ENCODE data around the gene MYADML2.
"Not testable (repeated sequence)": the region's sequence is repeated elsewhere in the genome, so short reads cannot be mapped to it uniquely, and the experiment has no call there.

Gene MYADML2, protein sequence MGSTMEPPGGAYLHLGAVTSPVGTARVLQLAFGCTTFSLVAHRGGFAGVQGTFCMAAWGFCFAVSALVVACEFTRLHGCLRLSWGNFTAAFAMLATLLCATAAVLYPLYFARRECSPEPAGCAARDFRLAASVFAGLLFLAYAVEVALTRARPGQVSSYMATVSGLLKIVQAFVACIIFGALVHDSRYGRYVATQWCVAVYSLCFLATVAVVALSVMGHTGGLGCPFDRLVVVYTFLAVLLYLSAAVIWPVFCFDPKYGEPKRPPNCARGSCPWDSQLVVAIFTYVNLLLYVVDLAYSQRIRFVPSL

DNA sequence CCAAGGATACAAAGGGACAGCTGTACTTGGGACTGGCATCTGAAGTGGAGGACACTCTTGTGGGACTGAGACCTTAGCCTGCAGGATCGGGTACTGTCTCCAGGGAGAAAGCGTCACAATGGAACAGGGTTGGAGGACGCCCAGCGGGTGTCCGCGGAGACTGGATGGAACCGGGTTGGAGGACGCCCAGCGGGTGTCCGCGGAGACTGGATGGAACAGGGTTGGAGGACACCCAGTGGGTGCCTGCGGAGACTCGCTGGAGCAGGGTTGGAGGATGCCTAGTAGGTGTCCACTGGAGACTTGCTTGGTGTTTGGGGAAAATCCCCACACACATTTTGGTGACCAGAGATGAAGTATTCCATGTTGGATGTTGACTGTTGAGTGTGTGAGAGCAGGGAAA lies at the start of gene MYADML2:
Gene MYADML2 (minus strand): TSS at position 45 of the 400 bp plus-strand sequence. CDS start 5,492 bp downstream, outside the sequence.
- DNase-seq: no peak

DNA sequence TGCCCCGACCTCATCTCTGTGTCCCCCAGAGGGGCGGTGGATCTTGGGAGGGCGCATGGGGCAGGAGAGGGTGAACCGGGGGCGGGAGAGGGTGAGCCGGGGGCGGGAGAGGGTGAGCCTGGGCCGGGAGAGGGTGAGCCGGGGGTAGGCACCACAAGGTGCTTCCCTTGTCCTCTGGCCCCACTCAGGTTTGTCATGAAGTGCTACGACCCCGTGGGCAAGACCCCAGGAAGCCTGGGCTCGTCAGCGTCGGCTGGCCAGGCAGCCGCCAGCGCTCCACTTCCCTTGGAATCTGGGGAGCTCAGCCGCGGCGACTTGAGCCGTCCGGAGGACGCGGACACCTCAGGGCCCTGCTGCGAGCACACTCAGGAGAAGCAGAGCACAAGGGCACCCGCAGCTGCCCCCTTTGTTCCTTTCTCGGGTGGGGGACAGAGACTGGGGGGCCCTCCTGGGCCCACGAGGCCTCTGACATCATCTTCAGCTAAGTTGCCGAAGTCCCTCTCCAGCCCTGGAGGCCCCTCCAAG lies 49.3 kb upstream of the MYADML2 start:
- DNase-seq: no peak

DNA sequence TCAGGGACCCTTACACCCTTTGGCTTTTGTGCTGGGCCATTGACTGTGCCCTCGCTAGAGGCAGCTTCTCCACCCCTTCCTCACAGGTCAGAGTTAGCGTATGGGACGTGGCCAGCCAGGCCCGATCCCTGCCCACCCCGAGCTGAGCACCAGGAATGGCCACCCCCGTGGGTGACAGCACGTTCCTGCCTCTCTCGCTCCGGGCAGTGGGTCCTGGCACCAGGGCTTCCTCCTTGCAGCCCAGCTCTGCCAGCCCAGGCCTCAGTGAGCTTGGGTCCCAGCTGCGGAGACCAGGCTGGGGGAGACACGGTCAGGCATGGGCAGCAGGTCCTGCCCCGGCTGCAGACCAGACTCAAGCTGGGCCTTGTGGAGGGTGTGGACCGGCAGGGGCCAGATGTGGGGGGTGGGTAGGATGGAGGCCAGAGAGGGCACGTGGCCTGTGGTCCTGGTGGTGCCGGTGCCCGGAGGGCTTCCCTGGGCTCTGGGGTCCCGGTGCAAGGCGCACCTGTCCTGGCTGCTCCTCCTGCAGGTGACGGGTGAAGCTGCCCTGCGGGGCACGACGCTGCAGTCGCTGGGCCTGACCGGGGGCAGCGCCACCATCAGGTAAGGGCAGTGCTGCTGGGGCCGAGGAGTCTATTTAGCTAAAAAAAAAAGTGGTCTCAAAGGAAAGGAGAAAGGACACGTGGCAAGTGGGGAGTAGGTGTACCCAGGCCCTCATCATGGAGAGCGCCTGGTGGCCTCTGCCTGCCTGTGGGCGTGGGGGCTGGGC lies 48.6 kb upstream of the MYADML2 start:
- DNase-seq: no peak

DNA sequence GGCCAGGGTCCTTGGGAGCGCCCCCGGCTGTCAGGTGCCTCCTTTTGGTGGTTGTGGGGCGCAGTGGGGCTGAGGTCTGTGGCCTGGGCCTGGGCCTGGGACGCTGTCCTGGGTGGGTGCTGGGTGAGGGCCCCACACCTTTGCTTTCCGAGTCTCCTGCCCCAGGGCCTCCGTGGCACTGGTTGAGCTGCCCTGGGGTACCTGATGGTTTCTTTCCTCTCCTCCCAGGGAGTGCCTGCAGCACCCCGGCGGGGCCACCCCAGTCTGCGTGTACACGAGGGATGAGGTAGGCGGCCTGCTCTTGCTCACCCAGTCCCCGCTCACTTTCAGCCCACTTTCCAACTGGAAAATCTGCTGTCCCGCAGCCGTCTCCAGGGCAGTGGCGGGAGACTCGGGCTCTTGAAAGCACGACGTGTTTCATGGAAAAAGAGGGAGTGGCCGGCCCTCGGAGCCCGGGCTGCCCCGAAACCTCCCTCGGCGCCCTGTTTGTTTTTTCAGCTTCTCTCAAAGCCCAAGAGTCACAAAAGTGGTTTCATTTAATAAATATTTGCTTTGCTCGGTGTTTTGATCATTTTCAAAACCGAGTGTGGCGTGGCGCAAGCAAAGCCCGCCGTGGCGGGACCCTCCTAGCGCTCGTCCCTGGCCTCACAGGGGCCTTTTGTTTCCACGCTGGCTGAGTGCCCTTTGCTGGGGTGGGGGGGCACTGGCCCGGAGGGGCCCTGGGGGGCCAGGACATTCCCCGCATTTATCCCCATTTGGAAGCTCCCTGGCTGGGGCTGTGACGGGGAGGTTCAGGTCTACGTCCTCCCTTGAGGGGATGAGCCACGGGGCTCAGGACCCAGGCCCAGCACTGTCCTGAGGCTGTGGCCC lies 47.8 kb upstream of the MYADML2 start:
- DNase-seq: no peak

DNA sequence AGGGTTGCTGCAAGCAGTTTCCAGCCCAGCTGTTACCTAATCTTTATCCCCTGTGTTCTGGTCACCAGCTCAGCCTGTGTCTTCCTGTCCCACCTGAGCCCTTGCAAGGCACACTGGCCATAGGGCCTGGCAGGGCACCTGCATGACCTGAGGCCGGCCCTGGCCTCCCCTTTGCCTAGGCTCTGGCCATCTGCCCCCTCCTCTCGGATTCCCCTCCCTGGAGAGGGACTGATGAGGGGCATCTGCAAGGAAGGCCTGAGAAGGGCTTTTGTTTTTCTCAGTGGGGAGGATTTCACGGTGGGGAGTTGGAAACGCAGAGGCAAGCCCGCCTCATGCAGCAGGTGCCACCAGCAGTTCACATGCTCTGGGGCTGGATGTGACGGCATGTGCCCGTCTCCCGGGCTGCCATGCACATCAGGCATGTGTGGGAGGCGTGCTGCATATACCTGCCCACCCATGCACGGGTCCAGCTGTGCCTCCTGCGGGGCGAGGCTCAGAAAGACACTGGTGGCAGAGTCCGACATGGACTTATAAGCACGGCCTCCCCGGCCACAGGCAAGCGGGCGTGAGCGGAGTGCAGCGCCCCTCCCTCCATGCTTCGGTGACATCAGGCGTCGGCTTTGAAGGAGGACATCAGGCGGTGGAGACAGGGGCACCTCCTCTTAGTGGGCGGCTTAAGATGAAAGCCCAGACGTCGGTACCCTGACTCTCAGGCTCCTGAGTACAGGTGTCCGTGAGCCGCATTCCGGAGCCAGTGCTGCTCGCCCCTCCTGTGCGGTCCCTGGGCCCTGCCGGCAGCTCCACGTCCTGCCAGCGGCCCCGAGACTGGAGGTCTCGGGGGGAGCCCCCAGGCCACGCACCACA lies 46.9 kb upstream of the MYADML2 start:
- no peak for DNase-seq

DNA sequence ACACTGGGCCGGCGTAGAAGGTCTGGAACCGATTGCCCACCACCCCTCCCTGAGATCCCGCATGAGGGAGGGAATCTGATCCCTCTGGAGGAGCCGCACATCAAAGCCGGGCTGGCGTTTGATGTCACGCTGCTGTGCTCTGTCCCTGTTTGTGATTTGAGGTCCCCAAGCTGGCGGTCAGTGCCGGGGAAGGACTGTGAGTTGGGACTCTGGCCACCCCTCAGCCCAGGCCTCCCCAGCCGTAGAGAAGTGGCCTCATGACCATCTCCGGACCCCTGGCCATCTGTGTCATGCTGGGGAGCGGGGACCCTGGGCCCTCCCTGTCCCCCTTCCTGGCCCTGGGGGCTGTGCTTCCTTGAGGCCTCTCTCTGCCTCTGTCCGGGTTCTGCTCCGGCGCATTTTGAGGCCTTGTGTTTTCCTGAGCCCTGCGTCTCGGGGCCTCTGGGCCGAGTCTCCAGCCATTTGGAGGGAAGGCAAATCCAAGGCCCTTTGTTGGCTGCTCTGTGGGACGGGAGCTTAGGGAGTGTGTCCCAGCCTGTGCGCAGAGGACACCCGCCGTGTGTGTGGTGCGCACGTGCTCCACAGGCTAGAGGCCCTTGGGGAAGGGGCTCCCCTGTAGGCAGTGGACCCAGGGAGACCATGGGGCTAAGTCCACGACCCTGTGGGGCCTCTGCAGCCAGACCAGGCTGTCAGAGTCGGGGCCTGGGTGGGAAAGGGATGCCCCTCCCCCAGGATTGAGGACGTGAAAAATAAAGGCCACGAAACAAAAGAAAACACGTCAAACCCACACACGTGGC lies 45.5 kb upstream of the MYADML2 start:
- no peak for DNase-seq

DNA sequence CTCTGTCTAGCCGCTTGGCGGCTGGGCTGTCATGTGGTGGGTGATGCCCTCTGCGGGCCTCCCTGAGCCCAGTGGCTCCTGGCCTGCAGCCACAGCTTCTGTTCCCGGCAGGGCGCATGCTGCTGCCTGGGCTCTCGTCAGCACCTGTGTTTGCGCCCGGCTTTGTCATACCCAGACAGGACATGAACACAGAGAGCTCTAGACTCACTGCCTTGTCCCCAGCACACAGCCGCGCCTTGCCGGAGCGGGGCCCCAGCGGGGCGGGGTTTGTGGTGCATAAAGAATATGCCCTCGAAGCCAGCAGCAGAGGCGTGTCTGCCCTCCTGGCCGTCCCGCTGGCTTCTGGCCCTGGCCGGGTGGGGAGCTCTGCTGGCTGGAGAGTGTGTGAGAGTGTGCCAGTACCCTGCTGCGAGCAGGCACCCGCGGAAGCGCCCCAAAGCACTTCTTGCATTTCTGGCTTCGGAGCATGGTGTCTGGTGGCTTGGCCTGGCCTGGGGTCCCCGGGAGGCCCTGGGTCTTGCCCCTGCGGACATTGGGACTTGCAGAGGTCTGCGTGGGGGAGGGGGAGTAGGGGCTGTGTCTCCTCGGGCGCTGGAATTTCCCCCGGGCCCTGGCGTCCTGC lies 44.8 kb upstream of the MYADML2 start:
- DNase-seq: peak in 1 of 2 experiments; percentile 84

DNA sequence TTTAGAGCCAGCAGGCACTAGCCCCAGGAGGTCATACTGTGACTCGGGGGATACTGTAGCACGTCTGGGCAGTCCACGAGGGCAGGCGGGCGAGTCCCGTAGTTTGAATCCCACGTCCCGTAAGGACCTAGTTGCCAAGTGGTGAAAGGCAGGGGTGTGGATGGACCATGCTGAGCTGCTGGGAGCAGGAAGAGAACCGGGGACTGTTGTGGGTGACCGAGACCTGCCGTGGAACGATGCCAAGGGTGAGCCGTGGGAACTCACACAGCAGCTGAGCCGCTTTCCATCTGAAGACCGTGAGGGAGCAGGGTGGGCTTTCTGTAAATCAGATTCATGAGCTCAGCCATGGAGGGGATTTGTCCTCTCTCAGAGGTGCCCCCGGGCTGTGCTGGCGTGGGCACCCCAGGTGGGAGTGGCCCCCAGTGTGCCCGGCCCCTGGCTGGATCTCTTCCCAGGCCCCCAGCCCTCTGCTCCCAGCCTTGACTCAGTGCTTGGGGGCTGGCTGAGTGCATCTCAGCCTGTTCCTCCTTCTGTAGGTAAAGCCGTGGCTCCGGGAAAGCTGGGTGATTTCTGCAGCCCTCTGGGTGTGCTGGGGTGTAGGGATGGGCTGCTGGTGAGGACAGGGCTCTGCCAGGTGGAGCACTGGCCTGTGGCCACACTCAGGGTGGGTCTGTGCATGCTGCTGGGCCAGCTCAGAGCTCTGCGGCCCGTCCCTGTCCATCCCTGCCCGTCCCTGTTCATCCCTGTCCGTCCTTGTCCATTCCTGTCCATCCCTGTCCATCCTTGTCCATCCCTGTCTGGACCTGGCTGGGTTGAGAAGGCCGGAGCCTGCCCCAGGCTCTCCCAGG lies 44.0 kb upstream of the MYADML2 start:
- DNase-seq: no peak

DNA sequence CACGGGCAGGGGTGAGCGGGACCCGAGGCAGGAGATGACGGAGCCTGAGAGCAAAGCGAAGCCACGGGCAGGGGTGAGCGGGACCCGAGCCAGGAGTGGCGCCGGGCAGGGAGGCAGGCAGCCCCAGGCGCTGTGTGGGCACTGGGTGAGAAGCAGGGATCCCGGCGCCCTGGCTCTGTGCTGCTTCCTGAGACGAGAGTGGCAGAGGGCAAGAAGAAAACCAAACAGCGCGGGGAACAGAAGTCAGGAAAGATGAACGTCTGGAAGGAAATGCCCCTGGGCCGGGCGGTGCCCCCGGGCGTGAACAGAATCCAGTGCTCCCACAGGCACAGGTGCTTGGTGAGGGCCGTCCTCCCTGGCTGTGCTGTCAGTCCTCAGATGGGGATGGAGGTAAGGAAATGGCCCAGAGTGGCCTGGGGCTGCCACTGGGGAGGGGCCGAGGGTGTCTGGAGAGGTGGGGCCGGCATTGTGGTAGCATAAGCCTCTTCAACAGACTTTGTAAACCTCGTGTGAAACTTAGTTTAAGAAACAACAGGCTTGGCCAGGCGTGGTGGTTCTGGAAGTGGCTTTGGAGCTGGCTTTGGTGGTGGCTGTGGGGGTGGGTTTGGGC lies 40.2 kb upstream of the MYADML2 start:
- DNase-seq: no peak

DNA sequence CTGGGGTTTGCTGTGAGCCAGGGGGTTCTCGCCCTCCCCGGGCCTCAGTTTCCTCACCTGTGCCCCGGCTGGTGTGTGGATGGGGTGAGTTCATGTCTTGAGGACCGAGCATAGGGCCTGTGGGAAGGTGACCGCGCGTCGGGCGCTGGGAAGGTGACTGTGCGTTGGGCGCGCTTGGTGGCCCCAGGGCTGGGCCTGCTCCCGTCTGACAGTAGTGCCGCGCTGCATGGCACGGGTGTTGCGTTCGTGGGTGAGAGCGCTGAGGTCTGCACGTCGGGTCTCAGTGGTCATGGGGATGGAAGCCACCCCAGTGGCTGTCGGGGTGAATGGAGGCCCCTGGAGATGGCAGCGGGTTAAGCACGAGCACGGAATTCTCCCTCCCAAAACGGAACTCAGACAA lies 39.6 kb upstream of the MYADML2 start:
- no peak for DNase-seq

DNA sequence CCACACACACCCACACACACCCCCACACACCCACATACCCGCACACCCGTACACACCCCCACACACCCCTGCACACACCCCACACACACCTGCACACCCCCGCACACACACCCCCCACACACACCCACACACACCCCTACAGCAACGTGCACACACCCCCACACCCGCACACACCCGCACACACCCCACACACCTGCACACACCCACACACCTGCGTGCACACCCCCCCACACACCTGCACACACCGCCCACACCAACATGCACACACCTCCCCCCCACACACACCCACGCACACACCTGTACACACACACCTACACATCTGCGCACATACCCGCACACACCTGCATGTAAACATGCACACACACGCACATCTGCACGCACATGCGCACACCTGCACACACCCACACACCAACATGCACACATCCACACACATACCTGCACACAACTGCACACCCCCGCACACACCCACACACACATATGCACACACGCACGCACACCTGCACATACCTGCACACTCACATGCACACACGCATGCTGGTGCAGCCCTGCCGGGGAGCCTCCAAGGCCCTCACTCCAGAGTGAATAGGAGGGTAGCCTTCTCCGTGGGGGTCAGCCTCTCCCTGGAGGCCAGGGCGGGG lies 37.9 kb upstream of the MYADML2 start:
- DNase-seq: no peak

DNA sequence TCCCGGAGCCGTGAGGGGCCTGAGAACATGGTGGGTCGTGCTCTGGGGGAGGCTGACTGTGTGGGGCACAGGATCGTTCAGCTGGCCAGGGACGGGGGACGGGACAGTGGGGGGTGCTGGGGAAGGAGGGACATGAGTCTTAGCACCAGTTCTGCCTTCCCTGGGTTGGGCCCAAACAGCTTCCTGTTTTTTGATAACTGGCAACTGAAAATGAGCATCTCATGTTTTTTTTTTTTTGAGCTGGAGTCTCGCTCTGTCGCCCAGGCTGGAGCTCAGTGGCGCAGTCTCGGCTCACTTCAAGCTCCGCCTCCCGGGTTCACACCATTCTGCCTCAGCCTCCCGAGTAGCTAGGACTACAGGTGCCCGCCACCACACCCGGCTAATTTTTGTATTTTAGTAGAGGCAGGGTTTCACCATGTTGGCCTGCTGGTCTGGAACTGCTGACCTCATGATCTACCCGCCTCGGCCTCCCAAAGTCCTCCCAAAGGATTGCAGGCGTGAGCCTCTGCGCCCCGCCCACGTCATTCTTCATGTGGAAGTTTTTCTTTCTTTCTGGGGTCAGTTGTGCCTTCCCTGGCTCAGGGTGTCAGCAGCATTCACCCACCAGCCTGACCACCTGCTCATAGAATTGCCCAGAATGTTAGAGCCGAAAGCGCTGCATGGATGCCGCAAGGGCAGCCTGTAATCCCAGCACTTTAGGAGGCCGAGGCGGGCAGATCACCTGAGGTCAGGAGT lies 36.8 kb upstream of the MYADML2 start:
- DNase-seq: no peak

DNA sequence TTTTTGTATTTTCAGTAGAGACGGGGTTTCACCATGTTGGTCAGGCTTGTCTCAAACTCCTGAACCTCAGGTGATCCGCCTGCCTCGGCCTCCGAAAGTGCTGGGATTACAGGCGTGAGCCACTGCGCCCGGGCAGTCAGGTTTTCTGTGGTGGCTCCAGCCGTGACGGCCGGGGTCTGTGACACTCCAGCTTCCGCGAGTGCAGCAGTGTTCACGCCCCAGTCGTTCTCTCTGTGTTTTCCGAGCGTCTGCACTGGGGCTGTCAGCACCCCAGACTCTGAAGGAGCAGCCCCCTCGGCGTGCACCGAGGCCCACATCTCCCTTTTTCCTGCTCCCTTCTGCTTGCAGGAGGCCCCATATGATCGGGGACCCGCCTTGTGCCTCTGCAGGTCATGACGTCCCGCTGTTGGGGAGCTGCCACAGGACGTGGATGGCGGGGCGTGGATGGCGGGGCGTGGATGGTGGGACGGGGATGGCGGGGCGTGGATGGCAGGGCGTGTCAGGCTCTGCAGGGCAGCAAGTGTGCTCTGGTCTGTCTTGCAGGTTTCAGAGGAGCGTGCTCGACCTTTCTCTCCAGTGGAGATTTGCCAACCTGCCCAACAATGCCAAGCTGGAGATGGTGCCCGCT lies 36.1 kb upstream of the MYADML2 start:
- DNase-seq: no peak

DNA sequence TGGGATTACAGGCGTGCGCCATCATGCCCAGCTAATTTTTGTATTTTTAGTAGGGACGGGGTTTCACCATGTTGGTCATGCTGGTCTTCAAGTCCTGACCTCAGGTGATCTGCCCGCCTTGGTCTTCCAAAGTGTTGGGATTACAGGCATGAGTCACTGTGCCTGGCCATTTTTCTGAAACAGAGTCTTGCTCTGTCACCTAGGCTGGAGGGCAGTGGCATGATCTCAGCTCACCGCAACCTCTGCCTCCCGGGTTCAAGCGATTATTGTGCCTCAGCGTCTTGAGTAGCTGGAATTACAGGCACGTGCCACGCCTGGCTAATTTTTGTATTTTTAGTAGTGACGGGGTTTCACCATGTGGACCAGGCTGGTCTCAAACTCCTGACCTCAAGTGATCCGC lies 34.5 kb upstream of the MYADML2 start:
- not testable (repeated sequence) for DNase-seq

DNA sequence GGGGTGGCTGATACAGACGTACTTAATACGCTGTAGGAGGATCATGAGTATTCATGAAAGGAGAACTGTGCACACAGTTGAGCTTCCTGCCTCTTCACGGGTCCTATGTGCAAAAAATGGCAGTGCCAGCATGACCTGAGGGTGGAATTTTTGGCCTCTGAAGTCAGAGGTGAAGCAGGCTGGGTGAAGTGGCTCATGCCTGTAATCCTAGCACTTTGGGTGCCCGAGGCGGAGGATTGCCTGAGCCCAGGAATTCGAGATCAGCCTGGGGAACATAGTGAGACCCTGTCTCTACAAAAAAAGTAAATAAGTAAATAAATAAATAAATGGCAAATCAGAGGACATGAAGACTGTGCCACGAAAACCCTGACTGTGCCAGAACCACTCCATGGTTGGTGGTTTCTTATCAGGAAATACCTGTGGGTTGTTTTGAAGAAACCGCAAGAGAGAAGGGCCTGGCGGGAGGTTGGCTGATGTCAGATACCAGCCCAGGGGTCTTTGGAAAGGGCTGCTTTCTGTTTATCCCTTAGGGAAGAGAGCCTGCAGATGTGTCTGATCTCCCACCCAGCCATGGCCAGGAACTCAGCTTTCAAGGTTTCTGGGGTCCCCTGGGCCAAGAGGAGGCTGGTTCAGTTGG lies 33.8 kb upstream of the MYADML2 start:
- no peak for DNase-seq

DNA sequence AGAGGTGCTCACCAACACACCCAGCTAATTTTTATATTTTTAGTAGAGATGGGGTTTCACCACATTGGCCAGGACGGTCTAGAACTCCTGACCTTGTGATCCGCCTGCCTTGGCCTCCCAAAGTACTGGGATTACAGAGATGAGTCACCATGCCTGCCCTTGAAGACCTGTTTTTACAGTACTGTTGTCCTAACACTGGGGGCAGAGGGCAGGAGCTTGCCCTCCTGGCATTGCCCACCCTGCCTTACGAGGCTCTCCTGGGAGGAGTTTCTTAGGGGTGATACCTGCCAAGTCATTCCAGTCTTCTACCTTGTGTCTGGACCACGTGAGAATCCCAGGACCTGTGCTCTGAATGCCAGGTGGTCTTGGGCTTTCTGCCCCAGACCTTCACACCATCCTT lies 33.1 kb upstream of the MYADML2 start:
- DNase-seq: no peak
